Measurements from ENCODE around the gene TGFB2. TPM values are rescaled to one million over a fixed set of nuclear protein-coding genes. Genes with fewer than 3 reads are reported as not detected.

The TGFB2 gene
- polyA plus RNA-seq, 1 experiment: 14.8 TPM

- POLR2A ChIA-PET: interaction anchor here (0.5 to 1.7 kb wide), 3 partner anchors 13 to 135 kb away, joined by 3 to 7 read pairs (median 4); partner anchors contain the start of gene TGFB2
- CTCF ChIA-PET: interaction anchor here (1.9 kb wide), 1 partner anchor 587 kb away, joined by 5 read pairs; no protein-coding TSS in a partner anchor
- Histone ChIP-seq H3K27ac (ENCODE audit: low read depth, low read length) (peak overlapping the region; percentile 95), H3K4me3 (ENCODE audit: low read depth, low read length) (no peak overlapping the region), H3K9me3 (ENCODE audit: control insufficient read depth, insufficient read depth, low read length) (no peaks in the 10 kb centered on the region), H3K27me3 (ENCODE audit: control insufficient read depth, insufficient read depth, low read length) (no peaks in the 10 kb centered on the region)
- DNase-seq (ENCODE audit: low read depth, low spot score): peak; percentile 74
- no peak for TF ChIP-seq CTCF (IDR thresholded peaks at IDR 0.05; ENCODE audit: low read depth, low read length)
Observed at GRCh38 chr1:218480137-218480536, 135.0 kb downstream of the TGFB2 start.

GRCh38 chr1:218480588-218481099 is 135.5 kb downstream of the TGFB2 start:
- Histone ChIP-seq H3K27ac (ENCODE audit: low read depth, low read length) (no peak overlapping the region), H3K27me3 (ENCODE audit: control insufficient read depth, insufficient read depth, low read length) (no peaks in the 10 kb centered on the region), H3K9me3 (ENCODE audit: control insufficient read depth, insufficient read depth, low read length) (no peaks in the 10 kb centered on the region), H3K4me3 (ENCODE audit: low read depth, low read length) (no peak overlapping the region)
- CTCF ChIA-PET: interaction anchor here (0.5 to 1.9 kb wide), 2 partner anchors 93 to 587 kb away, joined by 5 read pairs; no protein-coding TSS in a partner anchor
- DNase-seq (ENCODE audit: low read depth, low spot score): peak; percentile 63
- POLR2A ChIA-PET: interaction anchor here (1.7 kb wide), 1 partner anchor 136 kb away, joined by 7 read pairs; the partner anchor contains the start of gene TGFB2
- TF ChIP-seq CTCF (IDR thresholded peaks at IDR 0.05; ENCODE audit: low read depth, low read length): no peak

- peak overlapping the region; percentile 47 for H3K27ac ChIP-seq (ENCODE audit: low read depth, low read length)
- H3K9me3 ChIP-seq (ENCODE audit: control insufficient read depth, insufficient read depth, low read length): no peaks in the 10 kb centered on the region
- CTCF ChIA-PET: interaction anchor here (0.5 kb wide), 1 partner anchor 93 kb away, joined by 5 read pairs; no protein-coding TSS in a partner anchor
- TF ChIP-seq CTCF (IDR thresholded peaks at IDR 0.05; ENCODE audit: low read depth, low read length): no peak
- H3K27me3 ChIP-seq (ENCODE audit: control insufficient read depth, insufficient read depth, low read length): no peaks in the 10 kb centered on the region
- DNase-seq (ENCODE audit: low read depth, low spot score): no peak
- POLR2A ChIA-PET: interaction anchor here (1.7 kb wide), 1 partner anchor 136 kb away, joined by 7 read pairs; the partner anchor contains the start of gene TGFB2
- H3K4me3 ChIP-seq (ENCODE audit: low read depth, low read length): no peak overlapping the region
Observed at GRCh38 chr1:218481116-218481775, 136.1 kb downstream of the TGFB2 start.

GRCh38 chr1:218482683-218483082 is 137.5 kb downstream of the TGFB2 start:
- Histone ChIP-seq H3K9me3 (ENCODE audit: control insufficient read depth, insufficient read depth, low read length) (no peaks in the 10 kb centered on the region), H3K27me3 (ENCODE audit: control insufficient read depth, insufficient read depth, low read length) (no peaks in the 10 kb centered on the region), H3K27ac (ENCODE audit: low read depth, low read length) (no peak overlapping the region), H3K4me3 (ENCODE audit: low read depth, low read length) (no peak overlapping the region)
- POLR2A ChIA-PET: no interaction called here
- no peak for DNase-seq (ENCODE audit: low read depth, low spot score)
- TF ChIP-seq CTCF (IDR thresholded peaks at IDR 0.05; ENCODE audit: low read depth, low read length): no peak
- CTCF ChIA-PET: no interaction called here

All from AG04450 (cell line).